ENCODE results near the gene CLCF1.

DNA sequence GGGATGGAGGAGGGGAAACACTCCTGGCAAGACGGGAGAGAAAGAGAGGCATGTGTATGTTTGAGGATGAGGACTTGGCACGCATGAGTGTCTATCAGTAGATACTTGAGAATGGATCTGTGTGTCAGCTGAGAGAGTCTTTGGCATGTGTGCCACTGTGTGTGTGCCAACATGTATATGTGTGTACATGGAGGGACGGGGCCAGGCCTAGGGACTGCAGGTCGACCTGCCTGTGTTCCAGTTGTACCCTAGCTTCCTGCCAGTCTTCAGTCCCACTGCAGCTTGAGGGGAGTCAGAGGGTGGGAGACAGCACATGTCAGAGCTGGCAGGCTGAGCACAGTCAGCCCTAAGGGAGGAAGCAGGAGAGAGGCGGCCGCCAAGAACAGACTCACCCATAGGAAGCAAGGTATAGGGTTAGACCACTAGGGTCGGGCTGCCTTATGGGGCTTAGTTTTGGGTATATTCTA is 5.6 kb downstream of the CLCF1 start:
- TF ChIP-seq, protein P1, sequence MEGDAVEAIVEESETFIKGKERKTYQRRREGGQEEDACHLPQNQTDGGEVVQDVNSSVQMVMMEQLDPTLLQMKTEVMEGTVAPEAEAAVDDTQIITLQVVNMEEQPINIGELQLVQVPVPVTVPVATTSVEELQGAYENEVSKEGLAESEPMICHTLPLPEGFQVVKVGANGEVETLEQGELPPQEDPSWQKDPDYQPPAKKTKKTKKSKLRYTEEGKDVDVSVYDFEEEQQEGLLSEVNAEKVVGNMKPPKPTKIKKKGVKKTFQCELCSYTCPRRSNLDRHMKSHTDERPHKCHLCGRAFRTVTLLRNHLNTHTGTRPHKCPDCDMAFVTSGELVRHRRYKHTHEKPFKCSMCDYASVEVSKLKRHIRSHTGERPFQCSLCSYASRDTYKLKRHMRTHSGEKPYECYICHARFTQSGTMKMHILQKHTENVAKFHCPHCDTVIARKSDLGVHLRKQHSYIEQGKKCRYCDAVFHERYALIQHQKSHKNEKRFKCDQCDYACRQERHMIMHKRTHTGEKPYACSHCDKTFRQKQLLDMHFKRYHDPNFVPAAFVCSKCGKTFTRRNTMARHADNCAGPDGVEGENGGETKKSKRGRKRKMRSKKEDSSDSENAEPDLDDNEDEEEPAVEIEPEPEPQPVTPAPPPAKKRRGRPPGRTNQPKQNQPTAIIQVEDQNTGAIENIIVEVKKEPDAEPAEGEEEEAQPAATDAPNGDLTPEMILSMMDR (IDR thresholded peaks at IDR 0.05; ENCODE audit: low read depth, low read length, poor library complexity, severe bottlenecking), result no peak
- TF ChIP-seq EZH2phosphoT487 (IDR thresholded peaks at IDR 0.05; ENCODE audit: borderline replicate concordance, low read length), result no peak
